ENCODE results near the gene PIK3AP1. TPM values are rescaled to one million over a fixed set of nuclear protein-coding genes. Genes with fewer than 3 reads are reported as not detected.

Gene PIK3AP1
- total RNA-seq, 1 experiment from 2014 or later: 1.7 TPM

DNA sequence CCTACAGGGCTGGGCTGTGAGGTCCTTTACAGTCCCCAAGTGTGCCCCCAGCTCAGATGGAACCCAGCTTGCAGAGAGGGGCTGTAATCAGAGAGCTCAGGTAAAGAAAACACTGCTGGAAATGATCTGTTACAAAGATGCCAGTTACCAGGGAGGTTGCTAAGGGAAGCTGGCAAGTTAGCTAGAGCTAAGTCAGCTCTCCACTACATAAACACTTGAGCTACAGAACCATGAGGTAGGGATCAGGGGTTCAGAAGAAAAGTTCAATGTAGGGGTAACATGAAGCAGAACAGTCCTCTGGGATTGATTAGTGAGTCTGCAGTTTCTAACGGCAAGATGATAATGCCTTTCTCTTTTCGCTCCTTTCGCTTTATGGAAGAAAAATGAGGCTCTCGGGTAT is 80.4 kb downstream of the PIK3AP1 start:
- DNase-seq: no peak
- H2BK20ac ChIP-seq (ENCODE audit: low read depth, low read length, poor library complexity, severe bottlenecking): no peak overlapping the region
- H3K4me3 Mint-ChIP-seq: no peak overlapping the region
- no peak overlapping the region for H2BK5ac ChIP-seq (ENCODE audit: insufficient read length, low read length)
- no peak overlapping the region for H4K91ac ChIP-seq (ENCODE audit: insufficient read length, low read depth, low read length)
- no peak overlapping the region for H4K8ac ChIP-seq (replicated peaks; ENCODE audit: insufficient read length, low read depth, low read length)
- H3K27ac Mint-ChIP-seq: no peak overlapping the region
- no peak overlapping the region for H3K56ac ChIP-seq (ENCODE audit: insufficient read length, low read depth, low read length)
- no peak overlapping the region for H4K5ac ChIP-seq (ENCODE audit: insufficient read length, low read depth, low read length)
- H2BK15ac ChIP-seq (ENCODE audit: low read depth, low read length): no peak overlapping the region
- H2BK120ac ChIP-seq (ENCODE audit: low read depth, low read length, poor library complexity, severe bottlenecking): no peak overlapping the region
- no peaks in the 10 kb centered on the region for H3K36me3 Mint-ChIP-seq (ENCODE audit: insufficient read depth in 1 of 3, low read depth in 3 of 3)
- no peaks in the 10 kb centered on the region for H3K4me1 Mint-ChIP-seq
- no peaks in the 10 kb centered on the region for H3K27me3 Mint-ChIP-seq (ENCODE audit: low read depth)
- H3K4ac ChIP-seq (ENCODE audit: low read depth, low read length): no peak overlapping the region
- no peak overlapping the region for H3K14ac ChIP-seq (ENCODE audit: insufficient read depth, low read length)
- H4K20me1 ChIP-seq (ENCODE audit: control insufficient read depth, insufficient read depth, insufficient read length): no peaks in the 10 kb centered on the region
- no peaks in the 10 kb centered on the region for H3K79me2 ChIP-seq (ENCODE audit: insufficient read depth, low read length)
- no peak overlapping the region for H3K18ac ChIP-seq (ENCODE audit: insufficient read length, low read depth, low read length)
- no peaks in the 10 kb centered on the region for H3K4me1 ChIP-seq (ENCODE audit: insufficient read depth, low read length)
- H2AFZ ChIP-seq (ENCODE audit: low read length): no peak overlapping the region
- H3K4me2 ChIP-seq (ENCODE audit: insufficient read depth, insufficient read length, low read length): no peak overlapping the region
- no peak overlapping the region for H3K9ac ChIP-seq (ENCODE audit: extremely low read depth, insufficient read length, low read length)
- no peak overlapping the region for H3K27ac ChIP-seq (ENCODE audit: insufficient read length, low read depth, low read length)
- H3T11ph ChIP-seq (ENCODE audit: low read length): no peak overlapping the region
- H3K9me3 Mint-ChIP-seq: no peaks in the 10 kb centered on the region; a peak in 1 of 5 replicates
- no peaks in the 10 kb centered on the region for H3K79me1 ChIP-seq (ENCODE audit: insufficient read depth, low read depth, low read length, poor library complexity, severe bottlenecking)
- H3K23ac ChIP-seq (ENCODE audit: insufficient read length, low read depth, low read length): no peak overlapping the region
- no CpG with 5 or more reads among the region's 4 CpGs for WGBS (ENCODE audit: extremely low coverage, insufficient read length, low lambda C conversion rate)
- no peak overlapping the region for H2BK12ac ChIP-seq (ENCODE audit: insufficient read length, low read depth, low read length)
- H3K9me3 ChIP-seq (ENCODE audit: control insufficient read depth, low read depth, low read length): no peaks in the 10 kb centered on the region
- H2AK5ac ChIP-seq (ENCODE audit: insufficient read length, low read length): no peak overlapping the region
- TF ChIP-seq, protein P1, sequence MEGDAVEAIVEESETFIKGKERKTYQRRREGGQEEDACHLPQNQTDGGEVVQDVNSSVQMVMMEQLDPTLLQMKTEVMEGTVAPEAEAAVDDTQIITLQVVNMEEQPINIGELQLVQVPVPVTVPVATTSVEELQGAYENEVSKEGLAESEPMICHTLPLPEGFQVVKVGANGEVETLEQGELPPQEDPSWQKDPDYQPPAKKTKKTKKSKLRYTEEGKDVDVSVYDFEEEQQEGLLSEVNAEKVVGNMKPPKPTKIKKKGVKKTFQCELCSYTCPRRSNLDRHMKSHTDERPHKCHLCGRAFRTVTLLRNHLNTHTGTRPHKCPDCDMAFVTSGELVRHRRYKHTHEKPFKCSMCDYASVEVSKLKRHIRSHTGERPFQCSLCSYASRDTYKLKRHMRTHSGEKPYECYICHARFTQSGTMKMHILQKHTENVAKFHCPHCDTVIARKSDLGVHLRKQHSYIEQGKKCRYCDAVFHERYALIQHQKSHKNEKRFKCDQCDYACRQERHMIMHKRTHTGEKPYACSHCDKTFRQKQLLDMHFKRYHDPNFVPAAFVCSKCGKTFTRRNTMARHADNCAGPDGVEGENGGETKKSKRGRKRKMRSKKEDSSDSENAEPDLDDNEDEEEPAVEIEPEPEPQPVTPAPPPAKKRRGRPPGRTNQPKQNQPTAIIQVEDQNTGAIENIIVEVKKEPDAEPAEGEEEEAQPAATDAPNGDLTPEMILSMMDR (conservative IDR thresholded peaks at IDR 0.05): no peak
- H3K27me3 ChIP-seq (ENCODE audit: insufficient read depth, low read length): no peaks in the 10 kb centered on the region
- no peaks in the 10 kb centered on the region for H3K23me2 ChIP-seq (ENCODE audit: insufficient read length, low read depth, low read length, poor library complexity, severe bottlenecking)

All from H9 (cell line).